Endothelial cell of umbilical vein (primary cell): Measurements from ENCODE around the gene SKOR1. TPM values are rescaled to one million over a fixed set of nuclear protein-coding genes. Genes with fewer than 3 reads are reported as not detected.

ENCODE experiments used
- BruUV-seq: library from RNA; stranded (reverse); fragments of 400-500 nt; replicated peaks from 2 replicates; lab custom pipeline; 2021; lab: Mats Ljungman, UMichigan
- CTCF ChIA-PET: fragments of 300-600, 350-600 bp; sonication (Branson Sonifier 250); formaldehyde crosslinking; loops from one replicate; lab custom pipeline; 2021; ENCODE audit warnings: antibody characterized with exemption, inconsistent platforms; lab: Charles Lee
- POLR2A ChIA-PET: fragments of 300-600, 350-600 bp; sonication (Branson Sonifier 250); formaldehyde crosslinking; loops from one replicate; lab custom pipeline; 2021; ENCODE audit warnings: antibody characterized with exemption, inconsistent platforms; lab: Charles Lee
- DNase-seq: peaks from one replicate; pipeline ENCODE4 v3.0.0-alpha.2; 2011; ENCODE audit warnings: low read depth, low spot score
- FAIRE-seq: peaks from 2 replicates; lab custom pipeline; 2011; peaks lifted over from hg19 to GRCh38; lab: Jason Lieb, UNC
- H2AFZ ChIP-seq: 2 replicates; pipeline ENCODE4 v1.6.0; 2012; ENCODE audit warnings: low read depth, low read length, control low read depth, inconsistent platforms
- H3K27ac ChIP-seq: 2 replicates; pipeline ENCODE4 v1.5.1; 2011; ENCODE audit warnings: low read depth, mild to moderate bottlenecking, control low read depth, low read length, moderate library complexity; ENCODE audit not compliant: insufficient read depth
- H3K27me3 ChIP-seq, 2 experiments: 2 replicates each; pipeline versions ENCODE4 v1.6.0 to v1.6.1; 2011; ENCODE audit warnings: low read length in 2 of 2, mixed read lengths in 1 of 2; ENCODE audit not compliant: control insufficient read depth in 2 of 2, insufficient read depth in 2 of 2
- H3K36me3 ChIP-seq, 2 experiments: 2 replicates in 1 of 2; 3 replicates in 1 of 2; pipeline ENCODE4 v1.5.1; 2011; ENCODE audit warnings: low read length in 2 of 2, mild to moderate bottlenecking in 1 of 2, moderate library complexity in 1 of 2; ENCODE audit not compliant: control insufficient read depth in 2 of 2, insufficient read depth in 2 of 2; ENCODE audit errors: extremely low read depth in 1 of 2
- H3K4me1 ChIP-seq: 3 replicates; pipeline ENCODE4 v1.5.1; 2011; ENCODE audit warnings: mild to moderate bottlenecking, low read length; ENCODE audit not compliant: control insufficient read depth, insufficient read depth; ENCODE audit errors: extremely low read depth
- H3K4me2 ChIP-seq: 2 replicates; pipeline ENCODE4 v1.6.1; 2011; ENCODE audit warnings: low read length, control low read depth, mixed read lengths; ENCODE audit not compliant: insufficient read depth
- H3K4me3 ChIP-seq, 3 experiments: fragments of 200-600 bp in 1 of 3; sonication (generic), shearing (Covaris generic) in 1 of 3; replicated peaks in 1 of 3; 2 replicates each; pipeline ENCODE4 v1.5.1; 2011 to 2016; ENCODE audit warnings: control low read depth in 3 of 3, low read length in 3 of 3, mild to moderate bottlenecking in 2 of 3, inconsistent platforms in 1 of 3, low read depth in 1 of 3, moderate library complexity in 1 of 3; ENCODE audit not compliant: insufficient read depth in 1 of 3
- H3K79me2 ChIP-seq: 2 replicates; pipeline ENCODE4 v1.6.0; 2012; ENCODE audit warnings: low read length, inconsistent platforms; ENCODE audit not compliant: control insufficient read depth, insufficient read depth
- H3K9ac ChIP-seq: replicated peaks from 2 replicates; pipeline ENCODE3; 2011; ENCODE audit warnings: low read length, control low read depth; ENCODE audit not compliant: insufficient read depth; ENCODE audit errors: extremely low read depth
- H3K9me1 ChIP-seq: replicated peaks from 3 replicates; pipeline ENCODE4 v1.6.0; 2011; ENCODE audit warnings: mild to moderate bottlenecking, low read length; ENCODE audit not compliant: control insufficient read depth, insufficient read depth; ENCODE audit errors: extremely low read depth
- H3K9me3 ChIP-seq: replicated peaks from 2 replicates; pipeline ENCODE4 v1.5.1; 2012; ENCODE audit warnings: low read length, inconsistent platforms; ENCODE audit not compliant: control insufficient read depth, insufficient read depth
- H4K20me1 ChIP-seq: replicated peaks from 2 replicates; pipeline ENCODE3; 2011; ENCODE audit warnings: mild to moderate bottlenecking, low read length; ENCODE audit not compliant: control insufficient read depth, insufficient read depth; ENCODE audit errors: extremely low read depth
- EZH2 ChIP-seq: IDR thresholded peaks from 2 replicates; pipeline ENCODE4 v1.6.1; 2012; ENCODE audit warnings: borderline replicate concordance, low read depth, mild to moderate bottlenecking, moderate library complexity, low read length, inconsistent platforms; ENCODE audit not compliant: severe bottlenecking
- FOS ChIP-seq: IDR thresholded peaks from 2 replicates; pipeline ENCODE4 v1.6.1; 2011; ENCODE audit warnings: mild to moderate bottlenecking, low read length, moderate library complexity, borderline replicate concordance; ENCODE audit not compliant: insufficient read depth
- JUN ChIP-seq: IDR thresholded peaks from 2 replicates; pipeline ENCODE4 v1.6.1; 2011; ENCODE audit warnings: borderline replicate concordance, low read depth; ENCODE audit not compliant: insufficient read length, insufficient read depth
- MYC ChIP-seq: IDR thresholded peaks from one replicate; pipeline ENCODE4 v1.6.1; 2011; ENCODE audit warnings: mild to moderate bottlenecking, low read depth, low read length
- POLR2A ChIP-seq: IDR thresholded peaks from 2 replicates; pipeline ENCODE4 v1.6.1; 2012; ENCODE audit warnings: low read depth, mild to moderate bottlenecking, control low read depth, low read length
- dilution Hi-C: fragments of 300-500 bp; cut with MboI; formaldehyde crosslinking; loops from one replicate; pipeline ENCODE4 v1.15.0; 2019; ENCODE audit warnings: low sequenced_read_pairs; ENCODE audit not compliant: extremely low pct_ligation_motif_present
- intact Hi-C: fragments of 100-400 bp; cut with micrococcal nuclease; formaldehyde crosslinking; loops from one replicate; pipeline ENCODE4 v1.10.0; 2022
- polyA plus RNA-seq, 4 experiments: library from polyadenylated mRNA; depleted of rRNA in 3 of 4; stranded (reverse) in 3 of 4; unstranded in 1 of 4; fragments of >200 nt; gene quantifications; 2 replicates each; pipeline versions ENCODE4 v1.2.1 to v1.2.3, GENCODE V29; 2011 to 2012; ENCODE audit warnings: missing spikeins in 1 of 4
- total RNA-seq: library from RNA; stranded (reverse); gene quantifications from 2 replicates; pipeline ENCODE4 v1.2.3, GENCODE V29; 2021
- TF ChIP-seq, protein P1 (sequence below), 2 donors: IDR thresholded peaks; 1 replicate in 1 of 2; 2 replicates in 1 of 2; pipeline ENCODE4 v1.5.1; 2011; ENCODE audit warnings: low read length in 2 of 2, mild to moderate bottlenecking in 2 of 2, moderate library complexity in 2 of 2, control low read depth in 1 of 2, inconsistent platforms in 1 of 2, low read depth in 1 of 2; ENCODE audit not compliant: insufficient read depth in 1 of 2; ENCODE audit errors: extremely low read depth in 1 of 2

The SKOR1 gene
- total and polyA plus RNA-seq, 2 donors (not counting 3 experiments of a cell fraction or from before 2014, with no cell fraction given): 0.06 to 0.15 TPM

GRCh38 chr15:67825881-67826716 is 790 bp downstream of the SKOR1 start:
- Histone ChIP-seq H2AFZ (no peak overlapping the region), H3K79me2 (no peaks in the 10 kb centered on the region), H3K36me3 (no peaks in the 10 kb centered on the region), H3K9me3 (no peaks in the 10 kb centered on the region), H3K9me1 (no peaks in the 10 kb centered on the region), H3K27me3 (peaks cover 79 to 98% of the 10 kb centered on the region in 2 experiments), H3K4me3 (no peak overlapping the region), H4K20me1 (no peaks in the 10 kb centered on the region), H3K27ac (no peak overlapping the region), H3K4me2 (no peak overlapping the region), H3K4me1 (peaks cover 2% of the 10 kb centered on the region), H3K9ac (no peak overlapping the region)
- CTCF ChIA-PET: interaction anchor here (0.8 kb wide), 1 partner anchor 10 kb away, joined by 3 read pairs; no protein-coding TSS in a partner anchor
- BruUV-seq: no TSS peak
- no peak for TF ChIP-seq JUN
- TF ChIP-seq MYC: no peak
- no peak for TF ChIP-seq POLR2A
- peak; percentile 99 for TF ChIP-seq EZH2
- TF ChIP-seq FOS: no peak
- TF ChIP-seq, protein P1, sequence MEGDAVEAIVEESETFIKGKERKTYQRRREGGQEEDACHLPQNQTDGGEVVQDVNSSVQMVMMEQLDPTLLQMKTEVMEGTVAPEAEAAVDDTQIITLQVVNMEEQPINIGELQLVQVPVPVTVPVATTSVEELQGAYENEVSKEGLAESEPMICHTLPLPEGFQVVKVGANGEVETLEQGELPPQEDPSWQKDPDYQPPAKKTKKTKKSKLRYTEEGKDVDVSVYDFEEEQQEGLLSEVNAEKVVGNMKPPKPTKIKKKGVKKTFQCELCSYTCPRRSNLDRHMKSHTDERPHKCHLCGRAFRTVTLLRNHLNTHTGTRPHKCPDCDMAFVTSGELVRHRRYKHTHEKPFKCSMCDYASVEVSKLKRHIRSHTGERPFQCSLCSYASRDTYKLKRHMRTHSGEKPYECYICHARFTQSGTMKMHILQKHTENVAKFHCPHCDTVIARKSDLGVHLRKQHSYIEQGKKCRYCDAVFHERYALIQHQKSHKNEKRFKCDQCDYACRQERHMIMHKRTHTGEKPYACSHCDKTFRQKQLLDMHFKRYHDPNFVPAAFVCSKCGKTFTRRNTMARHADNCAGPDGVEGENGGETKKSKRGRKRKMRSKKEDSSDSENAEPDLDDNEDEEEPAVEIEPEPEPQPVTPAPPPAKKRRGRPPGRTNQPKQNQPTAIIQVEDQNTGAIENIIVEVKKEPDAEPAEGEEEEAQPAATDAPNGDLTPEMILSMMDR (IDR thresholded peaks at IDR 0.05; ENCODE audit: extremely low read depth in 1 of 2, insufficient read depth in 1 of 2, low read depth in 1 of 2, low read length in 2 of 2): no peak
- POLR2A ChIA-PET: no interaction called here
- no peak for FAIRE-seq
- DNase-seq: no peak
- dilution Hi-C loops: no loop called here
- intact Hi-C loops: no loop called here
